ENCODE measurements around the gene CALU.

CALU gene

GRCh38 chr7:128739048-128739962, at the start of gene CALU:
Gene CALU (plus strand): TSS chr7:128739359. CDS start chr7:128748584, 9,225 bp downstream.
- peak; percentile 87 to 92 for DNase-seq (ENCODE audit: low read depth in 2 of 2)

GRCh38 chr7:128691227-128691626, 47.9 kb upstream of the CALU start:
- DNase-seq (ENCODE audit: low read depth in 2 of 2) = no peak

DNA sequence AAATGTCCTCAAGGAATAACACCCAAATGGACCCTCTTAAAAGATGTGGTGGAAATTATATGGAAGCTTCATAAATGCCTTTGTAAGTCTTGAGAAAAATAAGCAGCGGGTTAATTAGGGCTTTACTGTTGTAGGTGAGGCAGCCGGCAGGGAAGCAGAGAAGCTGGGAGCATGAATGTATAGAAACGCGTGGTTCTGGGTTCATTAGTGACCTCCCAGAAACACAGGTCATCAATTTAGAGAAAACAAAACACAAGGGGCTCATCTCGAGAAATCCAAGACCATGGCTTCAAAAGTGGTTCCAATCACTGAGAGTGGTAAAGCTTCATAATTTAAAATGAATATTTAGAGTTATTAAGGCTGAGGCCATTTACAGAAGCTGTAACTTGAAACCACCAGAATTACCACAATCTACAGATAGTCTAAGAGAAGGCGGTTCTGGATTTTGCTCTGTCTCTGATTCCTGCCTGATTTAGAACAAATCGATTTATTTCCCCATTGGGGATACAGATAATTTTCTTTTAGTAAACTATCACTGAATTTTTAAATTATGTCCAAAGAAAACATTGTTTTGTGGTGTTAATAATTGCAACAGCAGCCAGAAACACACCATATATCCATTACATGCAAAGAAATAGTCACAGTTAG, 46.4 kb upstream of the CALU start:
- DNase-seq (ENCODE audit: low read depth in 2 of 2) = no peak

- no peak for DNase-seq (ENCODE audit: low read depth in 2 of 2)
Measured at GRCh38 chr7:128693373-128694015, 45.7 kb upstream of the CALU start.

DNA sequence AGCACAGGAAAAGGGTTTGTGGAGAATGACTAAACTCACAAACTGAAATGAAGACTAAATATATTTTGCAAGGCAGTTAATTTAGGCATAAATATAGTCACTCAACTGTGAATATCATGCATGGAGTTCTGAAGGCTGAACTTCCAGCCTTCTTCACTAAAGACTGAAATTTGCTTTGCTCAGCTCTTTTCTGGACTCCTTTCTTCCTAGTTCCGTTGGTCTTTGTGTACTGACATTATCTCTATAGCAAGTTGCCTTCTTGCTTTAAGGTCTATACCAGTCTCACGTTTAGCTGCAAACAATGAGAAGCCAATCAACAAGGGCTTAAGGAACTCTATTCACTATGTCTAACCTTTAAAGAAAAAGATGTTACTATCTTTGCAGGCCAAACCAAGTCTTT, 44.4 kb upstream of the CALU start:
- DNase-seq (ENCODE audit: low read depth in 2 of 2) = no peak

GRCh38 chr7:128697302-128697905, 41.8 kb upstream of the CALU start:
- peak; percentile 59 for DNase-seq (ENCODE audit: low read depth in 2 of 2)

DNA sequence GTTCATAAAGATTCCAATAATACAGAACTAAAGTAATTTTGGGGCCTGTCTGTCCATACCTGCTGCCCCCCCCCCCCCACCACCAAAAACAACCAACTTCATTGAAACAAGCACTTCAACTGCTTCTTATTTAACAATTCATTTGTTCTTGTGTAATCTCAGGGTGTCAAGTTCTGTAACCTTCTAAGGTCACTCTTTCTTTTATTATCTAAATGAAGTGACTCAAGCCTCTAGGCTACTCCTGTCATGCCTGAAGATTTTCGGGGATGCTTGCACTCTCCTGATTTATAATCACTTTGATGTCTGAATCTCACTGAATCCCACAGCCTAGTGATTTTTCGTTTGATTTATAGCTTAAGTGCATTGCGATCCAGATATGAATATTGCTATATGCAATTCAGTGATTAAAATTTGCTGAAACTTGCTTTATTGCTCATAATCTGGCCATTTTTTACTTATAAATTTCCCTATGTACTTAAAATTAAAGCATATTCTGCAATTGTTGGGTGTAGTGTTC, 39.9 kb upstream of the CALU start:
- DNase-seq (ENCODE audit: low read depth in 2 of 2) = no peak

- no peak for DNase-seq (ENCODE audit: low read depth in 2 of 2)
Measured at GRCh38 chr7:128699895-128700294, 39.3 kb upstream of the CALU start.

DNA sequence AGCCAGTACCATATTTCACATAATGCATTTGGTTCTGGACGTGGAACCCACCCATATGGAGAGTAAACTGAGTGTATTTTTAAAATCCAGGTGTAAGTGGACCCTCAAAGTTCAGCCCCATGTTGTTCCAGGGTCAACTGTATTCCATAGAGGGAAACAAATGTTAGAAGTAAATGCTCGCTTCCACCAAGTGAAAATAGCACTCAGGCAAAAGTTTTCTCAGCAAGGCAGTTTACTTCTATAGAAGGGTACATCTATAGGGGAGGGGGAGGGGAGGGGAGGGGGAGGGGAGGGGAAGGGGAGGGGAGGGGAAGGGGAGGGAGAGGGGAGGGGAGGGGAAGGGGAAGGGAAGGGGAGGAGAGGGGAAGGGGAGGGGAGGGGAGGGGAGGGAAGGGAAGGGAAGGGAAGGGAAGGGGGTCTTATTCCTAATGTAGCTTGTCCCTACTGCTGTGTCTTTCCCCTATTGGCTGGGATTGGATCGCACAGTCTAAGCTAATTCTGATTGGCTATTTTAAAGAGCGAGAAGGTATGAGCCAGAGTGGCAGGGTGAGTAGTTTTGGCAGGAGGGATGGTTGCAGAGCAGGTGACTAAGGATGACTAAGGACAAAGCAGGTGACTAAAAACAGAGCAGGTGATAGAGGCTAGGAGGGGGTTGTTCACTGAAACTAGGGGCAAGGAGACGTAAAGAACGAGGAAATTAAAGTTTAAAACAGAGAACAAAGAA, 37.9 kb upstream of the CALU start:
- DNase-seq (ENCODE audit: low read depth in 2 of 2) = no peak

- no peak for DNase-seq (ENCODE audit: low read depth in 2 of 2)
Measured at GRCh38 chr7:128703609-128704241, 35.4 kb upstream of the CALU start.

DNA sequence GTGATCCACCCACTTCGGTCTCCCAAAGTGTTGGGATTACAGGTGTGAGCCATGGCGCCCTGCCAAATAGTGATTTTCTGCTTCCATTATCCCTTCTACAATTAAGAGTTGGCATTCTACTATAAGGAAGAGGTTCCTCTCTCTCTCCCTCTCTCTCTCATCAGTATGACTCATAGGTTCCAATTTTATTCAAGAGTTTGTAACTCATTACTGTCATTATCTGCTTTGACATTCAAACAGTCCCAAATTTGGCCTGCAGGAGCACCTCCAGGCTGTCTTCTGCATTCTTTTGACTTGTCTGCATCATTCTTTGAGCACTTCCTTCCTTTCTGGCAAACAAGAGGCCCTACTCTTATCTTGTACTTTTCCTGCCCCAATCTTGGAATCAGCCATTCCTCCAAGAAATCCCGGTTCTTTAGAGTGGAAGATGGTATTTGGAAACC, 33.2 kb upstream of the CALU start:
- no peak for DNase-seq (ENCODE audit: low read depth in 2 of 2)

DNA sequence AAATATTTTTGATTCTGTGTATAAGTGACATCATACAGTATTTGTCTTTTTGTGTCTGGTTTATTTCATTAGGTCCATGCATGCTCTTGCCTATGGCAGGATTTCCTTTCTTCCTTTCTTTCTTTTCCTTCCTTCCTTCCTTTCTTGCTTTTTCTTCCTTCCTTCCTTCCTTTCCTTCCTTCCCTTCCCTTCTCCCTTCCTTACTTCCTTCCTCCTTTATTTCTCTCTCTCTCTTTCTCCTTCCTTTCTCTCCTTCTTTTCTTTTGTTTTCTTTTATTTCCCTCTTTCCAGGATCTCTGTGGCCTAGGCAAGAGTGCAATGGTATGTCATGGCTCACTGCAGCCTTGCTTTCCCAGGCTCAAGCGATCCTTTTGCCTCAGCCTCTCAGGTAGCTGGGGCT, 31.4 kb upstream of the CALU start:
- DNase-seq (ENCODE audit: low read depth in 2 of 2) = no peak

DNA sequence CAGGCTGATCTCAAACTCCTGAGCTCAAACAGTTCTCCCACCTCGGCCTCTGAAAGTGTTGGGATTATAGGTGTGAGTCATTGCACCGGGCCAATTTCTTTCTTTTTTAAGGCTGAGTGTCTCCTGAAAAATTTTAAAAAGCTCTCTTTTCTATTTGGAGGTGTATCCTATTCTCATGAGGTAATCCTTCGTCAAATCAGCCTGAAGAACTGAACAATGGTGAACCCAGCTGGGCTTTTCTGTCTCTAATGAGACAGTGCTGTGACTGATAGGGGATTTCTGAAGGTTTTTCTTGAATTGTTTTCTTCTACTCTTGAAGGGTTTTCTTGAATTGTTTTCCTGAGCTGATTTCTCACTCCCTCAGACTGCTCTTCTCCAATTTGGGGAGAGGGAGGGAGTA, 30.9 kb upstream of the CALU start:
- no peak for DNase-seq (ENCODE audit: low read depth in 2 of 2)

DNA sequence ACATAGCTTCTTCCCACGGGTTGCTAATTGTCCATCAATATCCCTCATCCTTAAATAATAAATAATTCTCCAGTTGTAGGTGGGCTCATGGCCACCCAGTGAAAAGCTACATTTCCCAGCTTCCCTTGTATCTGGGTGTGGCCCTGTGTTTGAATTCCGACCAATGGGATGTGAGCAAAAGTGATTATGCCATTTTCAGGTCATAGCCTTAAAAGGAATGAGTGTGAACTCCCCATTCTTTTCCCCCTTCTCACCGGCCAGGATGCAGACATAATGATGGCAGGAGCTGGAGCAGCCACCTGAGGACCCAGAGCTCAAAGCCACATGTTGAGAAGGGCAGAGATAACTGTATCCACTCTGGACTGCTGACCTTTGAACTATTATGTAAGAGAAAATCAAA, 30.3 kb upstream of the CALU start:
- DNase-seq (ENCODE audit: low read depth in 2 of 2) = no peak

- DNase-seq (ENCODE audit: low read depth in 2 of 2) = no peak
Measured at GRCh38 chr7:128710481-128710880, 28.7 kb upstream of the CALU start.

GRCh38 chr7:128713794-128714193, 25.4 kb upstream of the CALU start:
- DNase-seq (ENCODE audit: low read depth in 2 of 2) = no peak

DNA sequence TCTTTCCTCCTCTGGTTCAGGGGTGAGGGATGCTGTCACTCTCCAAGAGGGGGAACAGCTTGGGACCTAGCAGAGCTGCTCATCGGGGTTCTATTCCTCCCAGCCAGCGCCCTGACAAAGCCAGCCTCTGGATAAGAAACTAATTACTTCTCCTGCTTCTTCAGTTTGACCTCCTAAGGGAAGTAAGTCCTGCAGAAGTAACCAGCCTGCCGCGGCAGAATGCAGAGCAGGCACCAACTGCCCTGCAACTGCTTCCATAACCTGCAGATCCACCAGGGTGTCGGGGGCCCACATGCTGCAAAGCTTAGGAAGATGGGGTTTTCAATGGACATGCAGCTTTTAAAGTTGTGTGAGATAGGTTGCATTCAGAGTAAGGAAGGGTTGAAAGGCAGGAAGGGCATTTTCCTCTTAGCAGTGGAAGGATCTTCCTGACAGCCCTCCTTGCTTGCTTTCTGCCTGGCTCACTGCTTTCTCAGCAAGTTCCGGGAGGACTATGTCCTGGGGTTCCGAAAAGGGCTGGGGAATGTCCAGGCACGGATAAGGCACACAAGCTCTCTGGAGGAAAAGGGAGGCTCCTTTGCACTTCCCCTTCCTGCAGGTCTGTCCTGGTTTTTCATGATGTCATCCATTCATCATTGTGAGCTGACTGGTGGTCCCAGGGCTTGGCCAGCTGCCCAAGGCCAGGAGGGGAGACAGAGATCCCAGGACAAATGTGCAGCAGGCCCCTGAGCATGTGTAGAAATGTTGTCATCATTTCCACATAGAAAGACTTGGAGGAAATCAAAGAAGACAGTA, 24.3 kb upstream of the CALU start:
- no peak for DNase-seq (ENCODE audit: low read depth in 2 of 2)

- DNase-seq (ENCODE audit: low read depth in 2 of 2) = no peak
Measured at GRCh38 chr7:128718967-128719642, 20.1 kb upstream of the CALU start.

GRCh38 chr7:128721376-128721775, 17.8 kb upstream of the CALU start:
- DNase-seq (ENCODE audit: low read depth in 2 of 2) = no peak

All from stimulated activated CD4-positive, alpha-beta T cell treated with anti-CD3 and anti-CD28 coated beads, Interleukin-4, amount 100 ng/mL, for 48 hours (primary cell).